ENCODE results near the gene TIMM13. TPM values are rescaled to one million over a fixed set of nuclear protein-coding genes. Genes with fewer than 3 reads are reported as not detected.

TIMM13 gene
- total RNA-seq, 1 donor from 2014 or later = 132 TPM

DNA sequence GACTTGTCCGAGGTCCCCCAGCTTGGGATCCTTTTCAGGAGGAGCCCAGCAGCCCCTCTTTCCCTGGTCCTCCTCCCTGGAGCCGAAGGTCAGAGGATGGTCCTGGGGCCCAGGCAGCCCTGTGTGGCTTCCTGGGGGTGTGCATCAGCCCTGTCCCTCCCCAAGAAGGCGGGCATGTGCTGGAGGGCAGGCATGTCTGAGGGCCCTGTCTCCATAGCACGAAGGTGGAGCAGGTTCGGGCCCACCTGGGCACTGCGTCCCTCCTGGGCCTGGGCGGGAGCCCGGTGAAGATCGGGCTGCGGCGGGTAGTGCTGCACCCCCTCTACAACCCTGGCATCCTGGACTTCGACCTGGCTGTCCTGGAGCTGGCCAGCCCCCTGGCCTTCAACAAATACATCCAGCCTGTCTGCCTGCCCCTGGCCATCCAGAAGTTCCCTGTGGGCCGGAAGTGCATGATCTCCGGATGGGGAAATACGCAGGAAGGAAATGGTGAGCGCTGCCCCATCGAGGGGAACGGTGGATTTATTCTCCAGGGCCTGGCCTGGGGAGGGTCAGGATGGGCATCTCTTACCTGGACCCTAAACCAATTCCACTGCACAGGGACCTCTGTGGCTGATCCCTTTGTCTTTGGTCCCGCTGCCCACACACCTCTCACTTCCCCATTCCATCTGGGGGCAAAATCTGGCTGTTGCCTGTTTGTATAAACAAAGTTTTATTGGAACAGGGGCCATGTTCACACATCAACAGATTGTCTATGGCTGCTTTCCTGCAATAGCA is 10.9 kb downstream of the TIMM13 start:
- Mint-ChIP-seq H3K4me1 (ENCODE audit: unreplicated experiment) (no peaks in the 10 kb centered on the region), H3K9me3 (no peaks in the 10 kb centered on the region), H3K4me3 (no peak overlapping the region), H3K27ac (no peak overlapping the region), H3K27me3 (peaks cover 5% of the 10 kb centered on the region), H3K36me3 (peaks cover 4% of the 10 kb centered on the region)
- DNase-seq (ENCODE audit: extremely low spot score, unreplicated experiment) = no peak
- TF ChIP-seq, protein P1, sequence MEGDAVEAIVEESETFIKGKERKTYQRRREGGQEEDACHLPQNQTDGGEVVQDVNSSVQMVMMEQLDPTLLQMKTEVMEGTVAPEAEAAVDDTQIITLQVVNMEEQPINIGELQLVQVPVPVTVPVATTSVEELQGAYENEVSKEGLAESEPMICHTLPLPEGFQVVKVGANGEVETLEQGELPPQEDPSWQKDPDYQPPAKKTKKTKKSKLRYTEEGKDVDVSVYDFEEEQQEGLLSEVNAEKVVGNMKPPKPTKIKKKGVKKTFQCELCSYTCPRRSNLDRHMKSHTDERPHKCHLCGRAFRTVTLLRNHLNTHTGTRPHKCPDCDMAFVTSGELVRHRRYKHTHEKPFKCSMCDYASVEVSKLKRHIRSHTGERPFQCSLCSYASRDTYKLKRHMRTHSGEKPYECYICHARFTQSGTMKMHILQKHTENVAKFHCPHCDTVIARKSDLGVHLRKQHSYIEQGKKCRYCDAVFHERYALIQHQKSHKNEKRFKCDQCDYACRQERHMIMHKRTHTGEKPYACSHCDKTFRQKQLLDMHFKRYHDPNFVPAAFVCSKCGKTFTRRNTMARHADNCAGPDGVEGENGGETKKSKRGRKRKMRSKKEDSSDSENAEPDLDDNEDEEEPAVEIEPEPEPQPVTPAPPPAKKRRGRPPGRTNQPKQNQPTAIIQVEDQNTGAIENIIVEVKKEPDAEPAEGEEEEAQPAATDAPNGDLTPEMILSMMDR (conservative IDR thresholded peaks at IDR 0.05) = no peak

DNA sequence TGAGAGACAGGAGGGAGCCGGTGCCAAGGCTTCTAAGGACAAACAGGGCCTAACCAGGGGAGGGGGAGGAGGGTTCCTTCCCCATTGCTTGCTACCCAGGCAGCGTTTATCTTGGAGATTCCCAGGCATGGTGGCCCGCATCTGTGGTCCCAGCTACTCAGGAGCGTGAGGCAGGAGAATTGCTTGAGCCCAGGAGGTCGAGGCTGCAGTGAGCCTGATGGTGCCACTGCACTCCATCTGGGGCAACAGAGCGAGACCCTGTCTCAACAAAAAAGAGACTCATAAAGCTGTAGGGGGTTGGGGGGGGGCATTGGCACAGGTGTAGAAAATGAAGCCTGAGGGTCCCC is 11.4 kb downstream of the TIMM13 start:
- Mint-ChIP-seq H3K4me3 (no peak overlapping the region), H3K27me3 (peaks cover 5% of the 10 kb centered on the region), H3K4me1 (ENCODE audit: unreplicated experiment) (no peaks in the 10 kb centered on the region), H3K27ac (no peak overlapping the region), H3K9me3 (no peaks in the 10 kb centered on the region), H3K36me3 (peaks cover 4% of the 10 kb centered on the region)
- no peak for DNase-seq (ENCODE audit: extremely low spot score, unreplicated experiment)
- TF ChIP-seq, protein P1 (conservative IDR thresholded peaks at IDR 0.05) = no peak

DNA sequence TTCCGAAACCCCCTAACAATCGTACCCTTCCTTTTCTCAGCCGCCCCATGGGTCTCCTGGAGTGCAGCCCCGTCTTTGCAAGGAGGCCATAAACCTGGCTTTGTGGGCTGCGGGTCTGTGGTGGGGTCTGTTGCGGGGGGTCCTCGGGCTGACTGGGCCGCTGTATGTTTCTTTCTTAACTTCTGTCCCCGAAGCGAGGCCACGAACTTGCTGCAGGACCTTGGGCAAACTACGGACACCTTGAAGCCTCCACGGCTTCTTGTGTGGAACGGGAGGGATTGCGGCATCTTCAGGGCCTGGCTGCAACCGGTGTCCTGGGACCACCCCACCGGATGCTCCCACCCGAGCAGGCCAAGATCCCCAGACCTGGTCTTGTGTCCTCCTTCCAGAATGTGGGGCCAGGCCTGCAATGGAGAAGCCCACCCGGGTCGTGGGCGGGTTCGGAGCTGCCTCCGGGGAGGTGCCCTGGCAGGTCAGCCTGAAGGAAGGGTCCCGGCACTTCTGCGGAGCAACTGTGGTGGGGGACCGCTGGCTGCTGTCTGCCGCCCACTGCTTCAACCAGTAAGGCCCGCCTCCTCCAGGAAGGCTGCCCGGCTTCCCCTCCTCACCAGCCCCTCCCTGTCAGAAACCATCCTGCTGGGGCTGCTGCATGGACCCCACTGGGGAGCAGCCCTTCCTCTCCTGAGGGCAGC is 12.0 kb downstream of the TIMM13 start:
- Mint-ChIP-seq H3K4me1 (ENCODE audit: unreplicated experiment) (no peaks in the 10 kb centered on the region), H3K9me3 (no peaks in the 10 kb centered on the region), H3K27ac (no peak overlapping the region), H3K27me3 (peaks cover 9% of the 10 kb centered on the region), H3K4me3 (no peak overlapping the region), H3K36me3 (peaks cover 4% of the 10 kb centered on the region)
- no peak for DNase-seq (ENCODE audit: extremely low spot score, unreplicated experiment)
- TF ChIP-seq, protein P1 (conservative IDR thresholded peaks at IDR 0.05) = no peak

DNA sequence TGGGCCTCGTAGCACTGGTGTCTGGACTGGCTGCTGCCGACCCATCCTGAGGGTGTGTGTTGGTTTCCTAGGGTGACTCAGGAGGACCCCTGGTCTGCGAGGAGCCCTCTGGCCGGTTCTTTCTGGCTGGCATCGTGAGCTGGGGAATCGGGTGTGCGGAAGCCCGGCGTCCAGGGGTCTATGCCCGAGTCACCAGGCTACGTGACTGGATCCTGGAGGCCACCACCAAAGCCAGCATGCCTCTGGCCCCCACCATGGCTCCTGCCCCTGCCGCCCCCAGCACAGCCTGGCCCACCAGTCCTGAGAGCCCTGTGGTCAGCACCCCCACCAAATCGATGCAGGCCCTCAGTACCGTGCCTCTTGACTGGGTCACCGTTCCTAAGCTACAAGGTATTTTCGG is 13.8 kb downstream of the TIMM13 start:
- no peaks in the 10 kb centered on the region for H3K4me1 Mint-ChIP-seq (ENCODE audit: unreplicated experiment)

DNA sequence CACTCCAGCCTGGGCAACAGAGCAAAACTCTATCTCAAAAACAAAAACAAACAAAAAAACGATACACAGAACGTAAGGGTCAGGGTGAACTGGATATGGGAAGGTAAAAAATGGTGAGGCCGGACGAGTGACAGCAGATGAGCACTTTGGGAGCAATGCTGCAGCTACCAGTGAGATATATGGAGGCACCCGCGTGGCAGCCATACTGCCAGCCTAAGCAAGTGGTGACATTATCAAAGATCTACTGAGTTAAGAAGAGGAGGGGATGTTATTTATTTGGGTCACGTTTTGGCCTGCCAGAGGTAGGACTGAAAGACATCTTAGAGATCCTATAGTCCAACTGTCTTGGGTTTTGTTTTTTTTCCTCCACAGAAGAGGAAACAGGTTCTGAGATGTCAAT is 14.2 kb downstream of the TIMM13 start:
- Mint-ChIP-seq H3K4me1 (ENCODE audit: unreplicated experiment) (no peaks in the 10 kb centered on the region), H3K4me3 (no peak overlapping the region), H3K9me3 (no peaks in the 10 kb centered on the region), H3K36me3 (peaks cover 4% of the 10 kb centered on the region), H3K27ac (peak overlapping the region; percentile 56), H3K27me3 (peaks cover 9% of the 10 kb centered on the region)
- DNase-seq (ENCODE audit: extremely low spot score, unreplicated experiment) = no peak
- TF ChIP-seq, protein P1 (conservative IDR thresholded peaks at IDR 0.05) = no peak

More for the DNA sequence above, 13.8 kb downstream of the TIMM13 start:
- Mint-ChIP-seq H3K4me3 (no peak overlapping the region), H3K36me3 (peaks cover 4% of the 10 kb centered on the region), H3K9me3 (no peaks in the 10 kb centered on the region), H3K27ac (no peak overlapping the region), H3K27me3 (peaks cover 9% of the 10 kb centered on the region)
- TF ChIP-seq, protein P1 (conservative IDR thresholded peaks at IDR 0.05) = no peak
- no peak for DNase-seq (ENCODE audit: extremely low spot score, unreplicated experiment)
